Spleen (tissue), 11 donors: ENCODE results near the gene ZNF768. TPM values are rescaled to one million over a fixed set of nuclear protein-coding genes. Genes with fewer than 3 reads are reported as not detected.

Experiments
- DNase-seq: peaks from one replicate; pipeline ENCODE4 v3.0.0-alpha.2; 2020
- H3K27ac ChIP-seq, 8 donors: fragments of 200-600 bp; sonication (generic) in 7 of 8; 1 replicate in 4 of 8; 2 replicates in 4 of 8; pipeline versions ENCODE4 v1.5.0 to v1.8.0; 2016 to 2021; ENCODE audit warnings: inconsistent platforms in 4 of 8, mild to moderate bottlenecking in 4 of 8, moderate library complexity in 1 of 8
- H3K27me3 ChIP-seq, 7 donors: fragments of 200-600 bp; sonication (generic) in 6 of 7; replicated peaks in 1 of 7; 1 replicate in 4 of 7; 2 replicates in 3 of 7; pipeline versions ENCODE4 v1.5.0 to v1.8.0; 2016 to 2021; ENCODE audit warnings: inconsistent platforms in 3 of 7, mild to moderate bottlenecking in 1 of 7
- H3K36me3 ChIP-seq, 6 donors: fragments of 200-600 bp; sonication (generic) in 5 of 6; 1 replicate in 4 of 6; 2 replicates in 2 of 6; pipeline versions ENCODE4 v1.5.0 to v1.8.0; 2016 to 2021; ENCODE audit warnings: inconsistent platforms in 2 of 6
- H3K4me1 ChIP-seq, 6 donors: fragments of 200-600 bp; sonication (generic) in 5 of 6; 1 replicate in 3 of 6; 2 replicates in 3 of 6; pipeline versions ENCODE4 v1.5.0 to v1.8.0; 2016 to 2021; ENCODE audit warnings: inconsistent platforms in 3 of 6
- H3K4me3 ChIP-seq, 8 donors: fragments of 200-600 bp; sonication (generic) in 7 of 8; 1 replicate in 4 of 8; 2 replicates in 4 of 8; pipeline versions ENCODE4 v1.5.0 to v1.8.0; 2016 to 2021; ENCODE audit warnings: inconsistent platforms in 4 of 8, mild to moderate bottlenecking in 4 of 8, moderate library complexity in 2 of 8
- H3K9me3 ChIP-seq, 8 donors: fragments of 200-600 bp; sonication (generic) in 7 of 8; 1 replicate in 4 of 8; 2 replicates in 4 of 8; pipeline versions ENCODE4 v1.5.0 to v1.8.0; 2016 to 2021; ENCODE audit warnings: inconsistent platforms in 4 of 8
- POLR2A ChIP-seq, 3 donors: fragments of 450-650 bp; IDR thresholded peaks; one replicate each; pipeline ENCODE4 v1.5.1; 2017; ENCODE audit warnings: antibody characterized with exemption in 3 of 3, mild to moderate bottlenecking in 1 of 3
- POLR2AphosphoS5 ChIP-seq, 3 donors: sonication (generic); formaldehyde crosslinking; IDR thresholded peaks; one replicate each; pipeline ENCODE4 v1.5.1; 2017; ENCODE audit warnings: antibody characterized with exemption in 3 of 3
- WGBS, 5 donors: extraction: QIAGEN DNeasy Blood & Tissue Kit in 3 of 5; methylation state at CpG; one replicate each; pipeline versions ENCODE4 v1.1.5 to v1.1.7; 2013 to 2018; 5-methylcytosine and 5-hydroxymethylcytosine counted together
- intact Hi-C: fragments of 100-400 bp; cut with DNase I; formaldehyde crosslinking; loops from one replicate; pipeline ENCODE4 v1.15.0; 2023; ENCODE audit warnings: low total_unique reads
- polyA plus RNA-seq, 3 donors: library from polyadenylated mRNA; stranded (reverse); fragments of 200-250 nt; gene quantifications; one replicate each; pipeline ENCODE4 v1.2.1, GENCODE V29; 2013
- total RNA-seq, 7 donors: library from RNA; depleted of rRNA in 3 of 7; stranded (reverse); fragments of >200 nt in 3 of 7; fragmentation: NEBNext Ultra II Directional in 4 of 7; extraction: Animal tissue kit (Norgen Biotek cat#: 25700) in 4 of 7; gene quantifications; one replicate each; pipeline versions ENCODE4 v1.1.0 to v1.2.1, GENCODE V29; 2016 to 2021
- TF ChIP-seq, protein P1 (sequence below), 11 experiments: fragments of 200-600 bp in 7 of 11; fragments of 450-650 bp in 4 of 11; sonication (generic) in 4 of 11; IDR thresholded peaks in 8 of 11; conservative IDR thresholded peaks in 3 of 11; 1 replicate in 7 of 11; 2 replicates in 4 of 11; pipeline versions ENCODE4 v1.4.0 to v1.8.0; 2016 to 2021; ENCODE audit warnings: antibody characterized with exemption in 11 of 11, inconsistent platforms in 4 of 11, mild to moderate bottlenecking in 1 of 11
- donor health status: healthy with polysubstance abuse.
- donor health status: DM: no; HTN: no; CAD: no; lungs with moderate emphysema.
- donor health status: DM: no; HTN: no; CAD: no.
- donor health status: Bipolar disorder and iron deficiency.
- donor health status: healthy.
- donor health status: DM: no; HTN: no; CAD: no.
- donor health status: DM: yes; HTN: yes; CAD: no.

ZNF768 gene
- total and polyA plus RNA-seq, 10 donors: 17.0 to 33.1 (median 24.8) TPM

DNA sequence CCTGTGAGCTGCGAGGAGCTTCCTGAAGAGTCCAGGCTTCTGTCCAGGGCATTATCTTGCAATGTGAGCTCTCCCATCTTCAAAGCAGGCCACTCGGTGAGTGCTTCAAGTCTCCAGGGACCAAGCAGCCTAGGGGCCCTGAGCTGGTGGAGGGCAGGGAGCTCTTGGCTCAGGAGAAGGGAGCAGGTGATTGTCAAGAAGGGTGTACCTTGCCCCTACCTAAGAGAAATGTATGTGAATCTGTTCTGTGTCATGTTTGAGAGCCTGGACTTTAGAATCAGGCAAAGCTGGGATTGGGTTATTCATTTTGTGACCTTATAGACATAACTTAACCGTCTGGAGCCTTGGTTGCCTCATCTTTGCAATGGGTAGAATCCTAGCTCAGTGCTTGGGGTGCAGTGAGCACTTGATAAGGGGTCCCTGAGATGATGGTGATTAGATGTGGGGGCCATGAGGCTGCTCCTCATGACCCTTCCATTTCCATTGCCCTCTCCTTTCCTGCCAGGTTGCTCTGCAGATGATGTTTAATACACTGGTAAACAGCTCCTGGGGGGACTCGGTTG is 15.9 kb downstream of the ZNF768 start:
- Histone ChIP-seq H3K36me3 (peaks cover 0 to 100% (median 85%) of the 10 kb centered on the region in 6 donors), H3K4me3 (no peak overlapping the region), H3K9me3 (no peaks in the 10 kb centered on the region), H3K27me3 (no peaks in the 10 kb centered on the region), H3K4me1 (no peaks in the 10 kb centered on the region), H3K27ac (peak overlapping the region in 1 of 8 donors; percentile 17)
- WGBS, 5 donors: 70 to 93% (median 81%) methylated on average over 4 of the region's 4 CpGs
- intact Hi-C loops: no loop called here
- DNase-seq: no peak
- no peak for TF ChIP-seq POLR2AphosphoS5 (IDR thresholded peaks at IDR 0.05)
- TF ChIP-seq POLR2A (IDR thresholded peaks at IDR 0.05): no peak
- TF ChIP-seq, protein P1, sequence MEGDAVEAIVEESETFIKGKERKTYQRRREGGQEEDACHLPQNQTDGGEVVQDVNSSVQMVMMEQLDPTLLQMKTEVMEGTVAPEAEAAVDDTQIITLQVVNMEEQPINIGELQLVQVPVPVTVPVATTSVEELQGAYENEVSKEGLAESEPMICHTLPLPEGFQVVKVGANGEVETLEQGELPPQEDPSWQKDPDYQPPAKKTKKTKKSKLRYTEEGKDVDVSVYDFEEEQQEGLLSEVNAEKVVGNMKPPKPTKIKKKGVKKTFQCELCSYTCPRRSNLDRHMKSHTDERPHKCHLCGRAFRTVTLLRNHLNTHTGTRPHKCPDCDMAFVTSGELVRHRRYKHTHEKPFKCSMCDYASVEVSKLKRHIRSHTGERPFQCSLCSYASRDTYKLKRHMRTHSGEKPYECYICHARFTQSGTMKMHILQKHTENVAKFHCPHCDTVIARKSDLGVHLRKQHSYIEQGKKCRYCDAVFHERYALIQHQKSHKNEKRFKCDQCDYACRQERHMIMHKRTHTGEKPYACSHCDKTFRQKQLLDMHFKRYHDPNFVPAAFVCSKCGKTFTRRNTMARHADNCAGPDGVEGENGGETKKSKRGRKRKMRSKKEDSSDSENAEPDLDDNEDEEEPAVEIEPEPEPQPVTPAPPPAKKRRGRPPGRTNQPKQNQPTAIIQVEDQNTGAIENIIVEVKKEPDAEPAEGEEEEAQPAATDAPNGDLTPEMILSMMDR (IDR thresholded peaks at IDR 0.05 in 8 of 11, conservative IDR thresholded peaks at IDR 0.05 in 3 of 11): no peak

DNA sequence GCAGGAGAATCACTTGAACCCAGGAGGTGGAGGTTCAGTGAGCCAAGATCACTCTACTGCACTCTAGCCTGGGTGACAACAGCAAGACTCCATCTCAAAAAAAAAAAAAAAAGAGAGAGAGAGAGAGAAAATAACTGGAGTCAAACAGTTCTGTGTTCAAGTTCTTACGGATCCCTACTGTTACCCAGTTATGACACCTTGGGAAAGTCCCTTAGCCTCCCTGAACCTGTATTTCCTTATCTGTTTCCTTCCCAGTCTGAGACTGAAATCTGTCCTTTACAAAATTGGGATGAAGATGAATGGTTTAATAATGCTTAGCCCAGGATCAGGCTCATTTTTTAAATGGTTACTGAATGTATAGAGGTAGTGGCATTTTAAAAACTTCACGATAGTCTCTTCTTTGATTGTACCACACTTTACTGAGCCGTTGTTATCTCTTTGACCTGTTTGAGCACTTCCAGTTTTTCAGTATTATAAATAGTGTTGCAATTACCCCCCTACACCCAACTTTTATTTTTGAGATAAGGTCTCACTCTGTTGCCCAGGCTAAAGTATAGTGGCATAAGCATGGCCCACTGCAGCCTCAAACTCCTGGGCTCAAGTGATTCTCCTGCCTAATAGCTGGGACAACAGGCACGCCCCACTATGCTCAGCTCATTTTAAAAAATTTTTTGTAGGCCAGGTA is 17.1 kb downstream of the ZNF768 start:
- Histone ChIP-seq H3K4me1 (no peaks in the 10 kb centered on the region), H3K4me3 (no peak overlapping the region), H3K9me3 (no peaks in the 10 kb centered on the region), H3K27me3 (no peaks in the 10 kb centered on the region), H3K36me3 (peaks cover 0 to 100% (median 86%) of the 10 kb centered on the region in 6 donors), H3K27ac (no peak overlapping the region)
- 59 to 83% (median 81%) methylated on average over 4 of the region's 4 CpGs for WGBS, 5 donors
- intact Hi-C loops: no loop called here
- no peak for DNase-seq
- TF ChIP-seq POLR2A (IDR thresholded peaks at IDR 0.05): no peak
- TF ChIP-seq, protein P1 (IDR thresholded peaks at IDR 0.05 in 8 of 11, conservative IDR thresholded peaks at IDR 0.05 in 3 of 11): no peak
- TF ChIP-seq POLR2AphosphoS5 (IDR thresholded peaks at IDR 0.05): no peak

DNA sequence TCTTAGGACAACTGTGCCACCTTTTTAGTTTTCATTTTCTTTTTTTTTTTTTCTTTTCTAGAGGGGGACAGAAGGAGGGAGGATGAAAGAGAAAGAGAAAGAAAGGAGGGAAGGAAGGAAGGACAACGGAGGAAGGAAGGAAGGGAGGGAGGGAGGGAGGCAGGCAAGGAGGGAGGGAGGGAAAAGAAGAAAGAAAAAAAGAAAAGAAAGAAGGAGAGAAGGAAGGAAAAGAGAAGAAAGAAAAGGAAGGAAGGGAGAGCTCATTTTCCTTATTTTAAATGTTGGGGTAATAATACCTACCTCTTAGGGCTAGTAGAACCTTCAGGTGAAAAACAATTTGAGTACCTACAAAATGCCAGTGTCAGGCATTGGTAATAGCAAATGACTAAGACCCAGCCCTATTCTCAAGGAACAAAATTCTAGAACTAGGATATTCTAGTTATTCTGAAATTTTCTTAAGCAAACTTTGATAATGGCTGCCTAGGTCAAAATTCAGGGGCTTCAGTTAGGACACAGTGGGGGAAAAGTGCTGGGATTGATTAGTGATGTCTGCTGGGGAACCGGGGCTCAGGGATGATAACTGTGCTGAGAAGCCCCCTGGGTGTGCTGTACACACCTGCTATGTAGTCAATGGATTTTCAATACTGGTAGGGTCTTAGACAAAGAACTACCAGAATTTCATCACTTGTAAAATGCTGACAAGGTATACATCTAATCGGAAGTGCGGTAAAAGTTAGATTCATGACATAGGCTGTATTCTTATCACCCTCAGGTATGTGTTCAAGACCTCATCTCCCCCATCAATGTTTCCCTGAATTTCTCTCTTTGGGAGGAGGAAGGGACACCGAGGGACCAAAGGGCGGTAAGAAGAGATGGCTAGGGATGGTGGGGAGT is 22.7 kb downstream of the ZNF768 start:
- DNase-seq: no peak
- H3K27me3 ChIP-seq: no peaks in the 10 kb centered on the region
- TF ChIP-seq POLR2AphosphoS5 (IDR thresholded peaks at IDR 0.05) (no peak), POLR2A (IDR thresholded peaks at IDR 0.05) (no peak)
- TF ChIP-seq, protein P1 (IDR thresholded peaks at IDR 0.05 in 8 of 11, conservative IDR thresholded peaks at IDR 0.05 in 3 of 11): no peak
- no peak overlapping the region for H3K4me3 ChIP-seq
- H3K9me3 ChIP-seq: no peaks in the 10 kb centered on the region
- WGBS, 5 donors: 83 to 86% (median 85%) methylated on average over 6 of the region's 6 CpGs
- intact Hi-C loops: no loop called here
- H3K27ac ChIP-seq: no peak overlapping the region
- no peaks in the 10 kb centered on the region for H3K4me1 ChIP-seq
- peaks cover 0 to 100% (median 83%) of the 10 kb centered on the region in 6 donors for H3K36me3 ChIP-seq
